Thyroid gland (tissue), 4 donors: ENCODE results near the gene CX3CL1. TPM values are rescaled to one million over a fixed set of nuclear protein-coding genes. Genes with fewer than 3 reads are reported as not detected.

Source experiments
- DNase-seq, 2 donors: peaks; one replicate each; pipeline ENCODE4 v3.0.0-alpha.2; 2019
- H3K27ac ChIP-seq, 3 donors: fragments of 200-600 bp; sonication (generic); 1 replicate in 2 of 3; 2 replicates in 1 of 3; pipeline ENCODE4 v1.5.1; 2016 to 2019; ENCODE audit warnings: mild to moderate bottlenecking in 1 of 3, moderate library complexity in 1 of 3
- H3K27me3 ChIP-seq: fragments of 200-600 bp; sonication (generic); one replicate; pipeline ENCODE4 v1.5.1; 2019
- H3K36me3 ChIP-seq, 2 donors: fragments of 200-600 bp; sonication (generic); one replicate each; pipeline ENCODE4 v1.5.1; 2016 to 2019
- H3K4me1 ChIP-seq, 2 donors: fragments of 200-600 bp; sonication (generic); one replicate each; pipeline ENCODE4 v1.5.1; 2017 to 2019
- H3K4me3 ChIP-seq, 3 donors: fragments of 200-600 bp; sonication (generic); replicated peaks in 1 of 3; 1 replicate in 2 of 3; 2 replicates in 1 of 3; pipeline ENCODE4 v1.5.1; 2016; ENCODE audit warnings: mild to moderate bottlenecking in 1 of 3
- H3K9me3 ChIP-seq: fragments of 200-600 bp; sonication (generic); one replicate; pipeline ENCODE4 v1.5.1; 2017
- CTCF ChIP-seq, 6 experiments: fragments of 200-600 bp in 3 of 6; fragments of 450-650 bp in 3 of 6; sonication (generic) in 3 of 6; IDR thresholded peaks; one replicate each; pipeline ENCODE4 v1.5.1; 2016 to 2019; ENCODE audit warnings: antibody characterized with exemption in 6 of 6, mild to moderate bottlenecking in 2 of 6, inconsistent platforms in 1 of 6, moderate library complexity in 1 of 6
- POLR2A ChIP-seq, 2 donors: fragments of 450-650 bp; IDR thresholded peaks; one replicate each; pipeline ENCODE4 v1.6.1; 2017; ENCODE audit warnings: antibody characterized with exemption in 2 of 2, mild to moderate bottlenecking in 2 of 2, moderate library complexity in 1 of 2
- WGBS, 2 donors: methylation state at CpG; one replicate each; pipeline ENCODE4 v1.1.5; 2017; 5-methylcytosine and 5-hydroxymethylcytosine counted together
- intact Hi-C: fragments of 100-400 bp; cut with DNase I; formaldehyde crosslinking; loops from one replicate; pipeline ENCODE4 v1.15.1; 2023
- total RNA-seq, 4 donors: library from RNA; depleted of rRNA; stranded (reverse); fragments of >200 nt; gene quantifications; one replicate each; pipeline ENCODE4 v1.2.3, GENCODE V29; 2016

CX3CL1 gene
- total RNA-seq, 4 donors from 2014 or later = 3.3 to 12.6 (median 10.9) TPM

- intact Hi-C loops = no loop called here
- peaks cover 0 to 7% of the 10 kb centered on the region in 2 donors for H3K4me1 ChIP-seq
- H3K36me3 ChIP-seq = no peaks in the 10 kb centered on the region
- TF ChIP-seq POLR2A (IDR thresholded peaks at IDR 0.05) = no peak
- TF ChIP-seq CTCF (IDR thresholded peaks at IDR 0.05) = no peak
- no peak overlapping the region for H3K27ac ChIP-seq
- H3K4me3 ChIP-seq = no peak overlapping the region
- no peak for DNase-seq
- H3K9me3 ChIP-seq = no peaks in the 10 kb centered on the region
- H3K27me3 ChIP-seq = no peaks in the 10 kb centered on the region
- WGBS, 2 donors = 83 to 91% methylated on average over 9 of the region's 9 CpGs
Measured at GRCh38 chr16:57357330-57358085, 14.8 kb upstream of the CX3CL1 start.

- peaks cover 0 to 7% of the 10 kb centered on the region in 2 donors for H3K4me1 ChIP-seq
- no peaks in the 10 kb centered on the region for H3K27me3 ChIP-seq
- no peaks in the 10 kb centered on the region for H3K36me3 ChIP-seq
- TF ChIP-seq POLR2A (IDR thresholded peaks at IDR 0.05) = no peak
- TF ChIP-seq CTCF (IDR thresholded peaks at IDR 0.05) = no peak
- H3K9me3 ChIP-seq = no peaks in the 10 kb centered on the region
- intact Hi-C loops = no loop called here
- no peak for DNase-seq
- H3K27ac ChIP-seq = no peak overlapping the region
- WGBS, 2 donors = 73 to 94% methylated on average over 7 of the region's 7 CpGs
- H3K4me3 ChIP-seq = no peak overlapping the region
Measured at GRCh38 chr16:57358086-57358420, 14.2 kb upstream of the CX3CL1 start.

GRCh38 chr16:57358527-57359095, 13.7 kb upstream of the CX3CL1 start, which contains the start of gene CCL22:
Gene CCL22, plus strand, starts transcription at chr16:57358783. Its CDS starts 34 bp downstream, at chr16:57358817.
- WGBS, 2 donors = 89 to 90% methylated on average over 4 to 9 of the region's 9 CpGs
- Histone ChIP-seq H3K9me3 (no peaks in the 10 kb centered on the region), H3K27ac (no peak within 1 kb of the TSS), H3K4me3 (no peak within 1 kb of the TSS), H3K4me1 (peaks cover 0 to 7% of the 10 kb centered on the region in 2 donors), H3K27me3 (no peaks in the 10 kb centered on the region), H3K36me3 (no peaks in the 10 kb centered on the region)
- intact Hi-C loops = no loop called here
- no peak for TF ChIP-seq POLR2A (IDR thresholded peaks at IDR 0.05)
- no peak for TF ChIP-seq CTCF (IDR thresholded peaks at IDR 0.05)
- no peak for DNase-seq

- 93 to 96% methylated on average over 8 to 16 of the region's 16 CpGs for WGBS, 2 donors
- intact Hi-C loops = no loop called here
- TF ChIP-seq CTCF (IDR thresholded peaks at IDR 0.05) (no peak), POLR2A (IDR thresholded peaks at IDR 0.05) (no peak)
- no peaks in the 10 kb centered on the region for H3K36me3 ChIP-seq
- no peaks in the 10 kb centered on the region for H3K27me3 ChIP-seq
- H3K4me1 ChIP-seq = peaks cover 0 to 7% of the 10 kb centered on the region in 2 donors
- no peaks in the 10 kb centered on the region for H3K9me3 ChIP-seq
- no peak overlapping the region for H3K27ac ChIP-seq
- no peak for DNase-seq
- H3K4me3 ChIP-seq = no peak overlapping the region
Measured at GRCh38 chr16:57360321-57360935, 11.9 kb upstream of the CX3CL1 start.

DNA sequence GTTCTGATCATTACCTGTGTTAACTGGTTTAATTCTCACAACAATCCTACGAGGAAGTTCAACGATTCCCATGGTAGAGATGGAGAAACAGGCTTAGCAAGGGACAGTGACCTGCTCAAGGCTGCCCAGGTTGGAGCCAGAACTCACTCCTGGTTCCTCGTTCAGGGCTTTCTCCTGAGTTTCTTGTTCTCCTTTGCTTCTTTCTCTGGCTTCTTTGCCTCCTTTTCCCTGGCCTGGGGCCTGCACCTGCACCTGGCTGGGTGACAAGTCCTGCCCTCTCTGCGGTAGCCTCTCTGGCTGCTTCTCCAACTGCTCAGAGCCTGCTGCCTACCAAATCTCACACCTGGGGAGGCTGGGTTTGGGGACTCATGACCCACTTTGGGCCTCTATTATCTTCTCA, 10.9 kb upstream of the CX3CL1 start:
- WGBS, 2 donors = 35 to 38% methylated on average over 4 of the region's 4 CpGs
- DNase-seq = peak; percentile 59 to 70
- H3K9me3 ChIP-seq = no peaks in the 10 kb centered on the region
- TF ChIP-seq POLR2A (IDR thresholded peaks at IDR 0.05) (no peak), CTCF (IDR thresholded peaks at IDR 0.05) (no peak)
- H3K36me3 ChIP-seq = no peaks in the 10 kb centered on the region
- no peak overlapping the region for H3K4me3 ChIP-seq
- H3K4me1 ChIP-seq = peaks cover 0 to 8% of the 10 kb centered on the region in 2 donors
- H3K27me3 ChIP-seq = no peaks in the 10 kb centered on the region
- H3K27ac ChIP-seq = peak overlapping the region; percentile 26 to 33 (median 30)
- intact Hi-C loops = no loop called here
